Cerebellar cortex (tissue), 1 donor: ENCODE data around the gene SIK3.
"Not testable (repeated sequence)": the region's sequence is repeated elsewhere in the genome, so short reads cannot be mapped to it uniquely, and the experiment has no call there.

ENCODE experiments used
- DNase-seq: peaks from one replicate; pipeline ENCODE4 v3.0.0-alpha.2; 2015; ENCODE audit warnings: low spot score

The SIK3 gene

DNA sequence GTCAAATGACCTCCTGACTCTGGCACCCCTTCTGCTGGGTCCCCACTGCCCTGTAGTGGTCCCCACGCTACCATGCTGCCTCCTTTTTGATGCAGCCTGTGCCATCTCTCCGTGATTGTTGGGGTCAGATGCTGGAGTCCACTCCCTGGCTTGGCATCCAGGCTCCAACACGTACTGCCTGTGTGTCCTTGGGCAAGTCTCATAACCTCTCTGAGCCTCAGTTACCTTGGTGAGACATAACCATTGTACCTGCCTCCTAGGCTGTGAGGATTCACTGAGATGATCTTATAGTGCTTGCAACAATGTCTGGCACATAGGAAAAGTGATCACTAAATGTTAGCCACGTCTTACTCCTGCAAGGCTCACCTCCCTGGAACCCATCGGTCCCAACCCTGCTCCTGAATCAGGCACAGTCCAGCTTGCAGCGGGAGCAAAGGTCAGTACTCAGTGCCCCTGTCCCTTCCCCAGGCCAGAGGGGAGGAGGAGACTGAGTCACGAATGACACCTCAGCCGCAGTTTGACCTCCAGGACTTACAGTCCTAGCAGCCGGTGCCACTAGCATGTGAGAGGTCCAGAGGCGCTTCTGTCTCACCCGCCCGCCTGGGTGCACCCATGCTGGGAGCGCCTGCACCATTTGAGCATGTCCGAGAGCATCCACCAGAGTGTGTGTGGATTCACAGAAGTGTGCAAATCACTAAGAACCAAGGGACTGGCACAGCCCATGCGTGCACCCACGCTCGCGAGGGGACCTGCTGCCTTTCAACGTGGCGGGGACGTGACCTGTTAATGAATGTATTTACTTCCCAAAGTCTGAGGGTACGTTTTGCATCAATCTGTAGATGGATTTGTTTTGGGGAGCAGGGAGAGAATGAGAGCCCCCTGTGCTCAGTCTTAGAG lies 272.1 kb downstream of the SIK3 start:
- no peak for DNase-seq

DNA sequence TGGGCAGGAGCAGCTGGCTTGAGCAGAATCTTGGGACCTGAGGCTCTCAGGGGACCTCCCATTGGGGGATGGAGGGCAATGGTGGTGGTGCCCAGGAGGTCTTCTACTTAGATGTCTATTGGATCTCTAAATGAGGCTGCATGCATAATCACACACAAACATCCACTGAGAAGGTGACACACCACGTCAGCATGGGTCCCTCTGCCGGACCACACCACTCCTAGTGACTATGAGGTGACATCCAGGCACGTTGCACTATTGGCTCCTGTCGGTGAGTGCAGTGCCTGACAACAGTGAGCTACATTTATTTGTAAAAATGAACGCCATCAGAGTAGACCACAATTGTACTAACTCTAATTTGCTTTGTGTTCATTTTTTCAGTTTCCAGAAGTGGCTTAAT lies 272.8 kb downstream of the SIK3 start:
- no peak for DNase-seq

DNA sequence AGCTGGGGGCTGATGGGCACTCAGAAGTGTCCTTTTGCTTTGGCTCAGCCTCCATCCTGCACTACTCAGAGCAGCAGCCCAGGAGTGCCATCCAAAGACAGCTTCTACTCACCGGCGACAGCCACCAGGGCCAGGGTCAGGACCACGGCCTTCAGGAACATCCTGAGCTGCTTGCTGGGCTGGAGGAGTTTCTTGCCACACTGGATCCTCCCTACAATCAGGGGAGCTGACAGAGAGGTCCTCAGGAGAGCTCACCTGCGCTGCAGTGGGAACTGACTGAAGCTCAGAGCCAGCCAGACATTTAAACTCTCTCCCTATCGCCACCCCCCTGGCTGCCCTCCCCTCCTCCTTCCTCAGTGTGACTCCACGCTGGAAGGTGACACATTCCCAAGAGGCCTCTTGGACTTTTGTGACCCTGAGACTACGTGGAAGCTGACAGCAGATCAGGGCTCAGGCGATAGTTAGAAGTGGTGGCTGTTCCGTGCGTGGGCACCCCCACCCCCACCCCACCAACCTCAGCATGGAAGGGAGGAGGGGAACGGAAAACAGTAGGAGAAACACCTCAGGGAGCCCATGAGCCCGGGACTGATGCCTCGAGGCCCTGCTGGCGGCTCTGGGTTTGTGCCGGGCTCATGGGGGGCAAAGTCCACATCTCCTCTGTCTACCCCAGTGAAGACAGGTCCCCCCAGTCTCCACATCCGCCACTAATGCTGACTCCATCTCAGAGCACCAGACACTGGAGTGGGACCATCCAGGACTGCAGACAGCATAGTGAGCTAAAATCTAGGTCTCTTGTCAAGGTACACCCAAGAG lies 275.0 kb downstream of the SIK3 start, which contains the start of gene APOA4:
Gene APOA4 (minus strand): TSS at position 274 of the 813 bp plus-strand sequence. CDS start 113 bp downstream, at position 161.
- DNase-seq, result no peak

DNA sequence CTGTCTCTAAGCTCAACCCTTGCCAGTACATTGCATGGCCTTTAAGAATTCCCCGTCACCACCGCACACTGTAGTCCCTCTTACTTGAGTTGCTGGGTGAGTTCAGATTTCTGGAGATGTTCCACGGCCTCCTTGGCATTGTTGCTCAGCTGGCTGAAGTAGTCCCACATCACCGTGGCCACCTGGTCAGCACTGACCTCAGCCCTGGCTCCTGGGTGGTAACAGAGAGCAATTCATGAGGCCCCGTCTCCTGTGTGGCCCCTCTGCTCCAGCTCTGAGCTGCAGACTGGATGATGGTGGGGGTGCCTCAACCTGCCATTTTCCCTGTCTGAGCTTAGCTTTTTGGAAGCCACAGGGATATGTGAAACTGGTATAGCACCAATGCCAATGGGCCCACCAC lies 275.7 kb downstream of the SIK3 start:
- DNase-seq, result no peak

GRCh38 chr11:116821050-116821918 lies 276.9 kb downstream of the SIK3 start:
- no peak for DNase-seq

- DNase-seq, result no peak
Observed at GRCh38 chr11:116819049-116819448, 279.2 kb downstream of the SIK3 start.

DNA sequence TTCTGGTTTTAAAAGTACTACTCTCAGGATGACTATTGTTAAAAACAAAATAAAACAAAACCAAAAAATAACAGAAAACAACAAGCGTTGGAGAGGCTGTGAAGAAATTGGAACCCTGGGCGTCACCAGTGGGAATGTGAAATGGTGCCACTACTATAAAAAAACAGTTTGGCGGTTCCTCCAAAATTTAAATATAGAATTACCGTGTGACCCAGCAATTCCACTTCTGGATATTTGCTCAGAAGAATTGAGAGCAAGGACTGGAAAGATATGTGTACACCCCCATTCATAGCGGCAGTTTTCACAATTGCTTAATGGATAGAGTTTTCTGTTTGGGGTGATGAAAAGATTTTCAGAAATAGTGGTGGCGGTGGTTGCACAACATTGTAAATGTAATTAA lies 283.7 kb downstream of the SIK3 start:
- DNase-seq, result no peak

DNA sequence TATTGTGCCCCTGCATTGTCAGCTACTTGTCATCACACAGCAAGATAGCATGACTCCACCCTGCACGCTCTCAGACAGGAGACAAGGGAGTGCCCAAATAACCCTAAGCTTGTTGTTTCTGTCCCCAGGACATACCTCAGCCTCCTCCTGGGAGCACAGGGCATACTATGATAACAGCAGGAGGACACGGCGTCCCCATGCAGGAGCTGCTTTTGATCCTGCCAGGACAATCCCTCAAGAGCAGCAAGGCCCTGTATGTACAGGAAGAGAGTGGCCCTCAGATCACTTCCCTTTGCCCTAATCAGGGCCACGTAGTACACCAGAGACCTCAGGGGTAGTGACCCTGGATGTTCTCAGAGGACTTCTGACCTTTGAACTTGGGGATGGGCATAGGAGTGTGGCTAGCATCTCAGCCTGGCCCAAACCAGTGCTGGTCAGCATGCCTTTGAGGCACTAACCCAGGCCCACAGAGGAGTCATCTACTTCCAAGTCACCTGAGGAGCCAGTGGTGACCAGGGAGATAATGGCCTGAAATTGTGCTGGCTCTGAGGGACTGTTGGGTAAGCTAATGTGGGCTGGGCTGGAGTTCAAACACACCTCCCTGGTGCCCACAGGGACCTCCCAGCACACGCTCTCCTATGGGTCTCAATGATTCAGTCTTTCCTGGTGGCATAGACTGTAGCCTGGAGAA lies 284.3 kb downstream of the SIK3 start:
- DNase-seq, result no peak

GRCh38 chr11:116813170-116813569 lies 285.1 kb downstream of the SIK3 start:
- no peak for DNase-seq

- no peak for DNase-seq
Observed at GRCh38 chr11:116812109-116812508, 286.1 kb downstream of the SIK3 start.

DNA sequence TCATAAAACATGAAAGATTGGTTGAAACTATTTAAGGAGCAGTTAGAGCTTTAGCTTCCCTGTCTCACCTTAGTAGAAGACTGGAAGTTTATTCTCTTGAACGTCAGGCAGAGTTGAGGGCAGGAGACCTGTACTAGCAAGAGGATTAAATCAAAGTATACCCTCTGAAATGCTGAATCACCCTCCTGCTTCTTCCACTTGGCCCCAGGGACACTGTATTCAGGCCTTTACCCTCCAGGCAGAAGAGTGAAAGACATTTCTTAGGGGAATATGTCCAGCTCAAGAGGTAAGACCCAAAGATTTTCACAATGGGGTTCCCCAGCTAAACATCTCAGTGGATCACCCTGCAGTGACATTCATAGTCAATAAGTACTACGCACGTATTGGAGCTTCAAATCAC lies 287.0 kb downstream of the SIK3 start:
- DNase-seq, result no peak

GRCh38 chr11:116808262-116809175 lies 289.7 kb downstream of the SIK3 start:
- DNase-seq, result no peak

DNA sequence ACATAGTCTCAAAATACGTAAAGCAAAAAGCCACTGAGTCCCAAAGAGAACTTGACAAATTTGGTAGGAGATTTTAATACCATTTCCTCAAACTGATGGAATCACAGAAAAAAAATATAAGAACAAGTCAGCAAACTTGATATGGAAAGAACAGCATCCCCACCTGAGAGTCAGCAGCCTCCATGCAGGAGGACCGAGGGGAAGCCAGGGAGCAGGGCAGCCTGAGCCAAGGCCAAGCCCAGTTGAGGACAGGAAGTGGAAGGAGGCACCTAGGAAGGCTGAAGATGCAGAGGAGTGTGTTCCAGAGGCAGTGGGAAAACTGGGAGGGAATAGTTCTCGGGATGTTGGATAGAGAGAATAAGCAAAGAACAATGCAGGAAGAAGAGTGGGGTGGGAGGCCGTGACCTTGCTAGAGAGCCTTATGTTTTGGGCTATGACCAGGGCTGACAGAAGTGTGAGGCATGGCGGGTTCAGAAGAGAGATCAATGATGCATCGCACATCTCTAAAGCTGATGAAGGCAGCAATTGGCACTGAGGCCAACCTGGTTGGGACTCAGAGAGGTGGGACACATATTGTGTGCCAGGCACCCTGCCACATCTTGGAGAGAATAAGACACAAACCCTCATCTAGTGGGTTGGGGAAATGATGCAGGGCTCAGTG lies 290.5 kb downstream of the SIK3 start:
- DNase-seq, result no peak

DNA sequence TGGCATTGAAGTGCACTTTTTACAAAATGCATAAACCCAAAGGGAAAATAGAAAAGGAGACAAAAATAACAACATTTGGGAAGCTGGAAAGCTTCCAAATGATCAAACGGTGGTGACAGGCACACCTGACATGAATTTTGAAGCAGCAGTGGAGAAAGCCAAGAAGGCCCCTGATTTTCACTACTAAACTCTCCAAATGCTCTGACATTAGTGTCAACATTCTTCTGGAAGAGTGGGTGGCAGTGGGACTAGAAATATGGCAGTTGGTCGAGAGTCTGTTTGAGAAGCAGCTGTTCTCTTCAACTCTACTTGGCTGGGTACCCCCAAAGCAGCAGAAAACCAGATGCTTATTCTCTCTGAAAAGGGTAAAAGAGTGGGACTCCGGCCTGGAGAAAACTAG lies 294.2 kb downstream of the SIK3 start:
- DNase-seq, result no peak

DNA sequence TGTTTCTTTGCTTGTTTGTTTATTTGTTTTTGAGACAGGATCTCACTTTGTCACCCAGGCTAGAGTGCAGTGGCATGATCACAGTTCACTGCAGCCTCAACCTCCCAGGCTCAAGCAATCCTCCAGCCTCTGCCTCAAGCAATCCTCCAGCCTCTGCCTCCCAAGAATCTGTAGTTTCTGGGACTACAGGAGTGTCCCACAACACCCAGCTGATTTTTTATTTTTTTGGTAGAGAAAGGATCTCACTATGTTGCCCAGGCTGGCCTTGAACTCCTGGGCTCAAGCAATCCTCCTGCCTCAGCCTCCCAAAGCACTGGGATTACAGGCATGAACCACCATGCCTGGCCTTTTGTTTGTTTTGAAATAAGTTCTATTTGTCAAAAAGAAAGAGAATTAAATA lies 296.6 kb downstream of the SIK3 start:
- DNase-seq, result not testable (repeated sequence)

- no peak for DNase-seq
Observed at GRCh38 chr11:116800610-116801009, 297.6 kb downstream of the SIK3 start.

GRCh38 chr11:116798368-116798767 lies 299.9 kb downstream of the SIK3 start:
- no peak for DNase-seq

DNA sequence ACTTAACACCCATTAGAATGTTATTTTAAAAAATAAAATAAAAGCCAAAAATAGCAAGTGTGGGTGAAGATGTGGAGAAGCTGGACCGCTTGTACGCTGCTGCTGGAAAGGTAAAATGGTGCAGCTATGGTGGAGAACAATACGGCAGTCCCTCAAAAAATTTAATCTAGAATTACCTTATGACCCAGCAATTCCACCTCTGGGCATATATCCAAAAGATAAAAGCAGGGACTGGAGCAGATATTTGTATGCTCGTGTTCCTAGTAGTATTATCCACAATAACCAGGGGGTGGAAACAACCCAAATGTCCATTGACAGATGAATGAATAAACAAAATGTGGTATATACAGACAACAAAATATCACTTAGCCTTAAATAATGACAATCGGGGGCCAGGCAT lies 300.4 kb downstream of the SIK3 start:
- no peak for DNase-seq

DNA sequence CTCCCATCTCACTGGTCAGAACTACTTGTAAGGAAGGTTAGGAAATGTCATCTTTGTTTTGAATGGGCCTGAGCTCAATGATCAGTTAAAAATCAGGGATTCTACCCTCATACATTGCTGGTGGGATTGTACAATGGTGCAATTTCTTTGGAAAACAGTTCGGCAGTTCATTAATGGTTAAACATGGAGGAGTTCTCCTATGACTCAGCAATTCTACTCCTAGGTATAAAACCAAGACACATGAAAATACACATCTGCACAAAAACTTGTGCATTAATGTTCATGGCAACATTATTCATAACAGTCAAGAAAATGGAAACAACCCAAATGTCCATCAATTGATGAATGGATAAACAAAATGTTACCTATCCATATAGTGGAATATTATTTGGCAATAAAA lies 301.7 kb downstream of the SIK3 start:
- no peak for DNase-seq

DNA sequence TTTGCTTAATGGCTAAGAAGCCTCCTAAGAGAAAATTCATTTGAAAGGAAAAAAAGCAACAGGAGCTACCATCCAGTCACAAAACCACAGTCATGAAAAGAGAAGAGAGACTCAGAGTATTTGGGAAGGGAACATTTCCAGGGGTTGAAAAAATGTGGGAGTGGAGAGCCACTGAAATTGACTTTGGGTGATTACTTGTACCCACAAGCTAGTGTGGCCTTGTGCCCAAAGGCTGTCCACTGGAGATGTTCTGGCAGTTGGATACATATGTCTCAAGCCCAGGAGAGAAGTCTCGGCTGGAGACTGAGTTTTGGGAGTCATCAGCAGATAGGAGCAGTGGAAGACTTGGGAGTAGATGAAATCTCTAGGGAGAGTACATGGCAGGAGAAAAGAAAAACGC lies 303.4 kb downstream of the SIK3 start:
- DNase-seq, result no peak
